GM21381 (cell line): Measurements from ENCODE around the gene VSTM2B.

Experiments used
- ATAC-seq: cut with Tn5 transposase; IDR thresholded peaks from one replicate; pipeline ENCODE4 v1.9.1; 2021; ENCODE audit warnings: mild to moderate bottlenecking, moderate library complexity; ENCODE audit not compliant: unreplicated experiment

The VSTM2B gene

GRCh38 chr19:29563486-29564101 lies 37.8 kb downstream of the VSTM2B start:
- no peak for ATAC-seq

DNA sequence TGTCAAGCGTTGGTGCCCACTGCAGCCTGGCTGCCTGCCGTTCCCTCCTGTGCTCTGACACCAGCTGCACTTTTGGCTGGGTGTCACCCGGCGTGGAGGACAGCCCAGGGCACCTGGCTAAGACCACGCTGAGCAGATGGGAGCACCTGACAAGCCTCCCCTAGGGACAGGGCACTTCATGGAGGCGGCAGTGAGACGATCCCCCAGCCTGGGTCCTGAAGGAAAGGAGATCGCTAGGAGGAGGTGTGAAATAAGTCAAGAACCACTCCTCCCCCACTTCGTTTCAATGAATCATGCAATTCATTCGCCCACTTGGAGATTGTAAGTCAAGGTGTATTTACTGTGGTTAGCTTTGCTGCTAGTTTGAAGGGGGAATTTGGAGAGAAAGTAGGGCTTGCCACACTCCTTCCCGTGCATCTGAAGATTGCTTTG lies 38.8 kb downstream of the VSTM2B start:
- no peak for ATAC-seq

DNA sequence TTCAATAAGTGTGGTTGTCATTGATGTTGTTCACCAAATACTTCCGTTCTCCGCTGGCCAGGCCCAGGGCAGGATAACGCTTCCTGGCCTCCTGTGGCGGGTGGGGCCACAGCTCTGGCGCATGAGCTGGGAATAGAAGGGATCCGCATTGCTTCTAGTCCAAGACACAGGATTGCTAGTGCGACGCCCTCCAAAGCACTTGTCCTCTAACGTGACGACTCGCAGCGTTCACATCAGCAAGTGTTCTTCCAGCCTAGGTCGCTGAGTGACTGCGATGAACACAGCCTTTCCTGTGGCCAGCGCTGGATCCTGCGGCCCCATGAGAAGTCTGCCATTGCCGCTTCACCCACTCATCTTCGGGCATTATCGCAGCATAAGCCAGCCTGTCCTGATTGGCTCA lies 39.4 kb downstream of the VSTM2B start:
- ATAC-seq, result no peak

DNA sequence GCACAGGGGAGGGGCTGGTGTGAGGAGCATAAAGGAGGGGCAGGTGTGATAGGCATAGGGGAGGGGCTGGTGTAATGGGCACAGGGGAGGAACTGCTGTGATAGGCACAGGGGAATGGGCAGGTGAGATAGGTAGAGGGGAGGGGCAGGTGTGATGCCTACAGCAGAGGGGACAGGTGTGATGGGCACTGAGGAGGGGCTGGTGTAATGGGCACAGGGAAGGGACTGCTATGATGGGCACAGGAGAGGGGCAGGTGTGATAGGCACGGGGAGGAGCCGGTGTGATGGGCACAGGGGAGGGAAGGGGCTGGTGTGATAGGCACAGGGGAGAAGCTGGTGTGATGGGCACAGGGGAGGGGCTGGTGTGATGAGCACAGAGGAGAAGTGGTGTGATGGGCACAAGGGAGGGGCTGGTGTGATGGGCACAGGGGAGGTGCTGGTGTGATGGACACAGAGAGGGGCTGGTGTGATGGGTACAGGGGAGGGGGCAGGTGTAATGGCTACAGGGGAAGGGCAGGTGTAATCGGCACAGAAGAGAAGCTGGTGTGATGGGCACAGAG lies 40.8 kb downstream of the VSTM2B start:
- no peak for ATAC-seq

DNA sequence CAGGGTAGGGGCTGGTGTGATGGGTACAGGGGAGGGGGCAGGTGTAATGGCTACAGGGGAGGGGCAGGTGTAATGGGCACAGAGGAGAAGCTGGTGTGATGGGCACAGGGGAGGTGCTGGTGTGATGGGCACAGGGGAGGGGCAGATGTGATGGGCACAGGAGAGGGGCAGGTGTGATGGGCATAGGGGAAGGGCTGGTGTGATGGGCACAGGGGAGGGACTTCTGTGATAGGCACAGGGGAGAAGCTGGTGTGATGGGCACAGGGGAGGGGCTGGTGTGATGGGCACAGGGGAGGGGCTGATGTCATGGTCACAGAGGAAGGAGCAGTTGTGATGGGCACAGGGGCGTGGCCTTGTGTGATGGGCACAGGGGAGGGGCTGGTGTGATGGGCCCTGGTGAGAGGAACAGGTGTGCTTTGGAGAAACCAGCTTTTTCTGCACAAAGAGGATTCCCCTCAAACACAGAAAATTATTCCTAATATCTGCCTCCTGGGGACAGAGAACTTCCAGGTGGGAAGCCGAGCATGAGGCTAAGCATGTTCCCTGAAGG lies 41.6 kb downstream of the VSTM2B start:
- ATAC-seq, result no peak

DNA sequence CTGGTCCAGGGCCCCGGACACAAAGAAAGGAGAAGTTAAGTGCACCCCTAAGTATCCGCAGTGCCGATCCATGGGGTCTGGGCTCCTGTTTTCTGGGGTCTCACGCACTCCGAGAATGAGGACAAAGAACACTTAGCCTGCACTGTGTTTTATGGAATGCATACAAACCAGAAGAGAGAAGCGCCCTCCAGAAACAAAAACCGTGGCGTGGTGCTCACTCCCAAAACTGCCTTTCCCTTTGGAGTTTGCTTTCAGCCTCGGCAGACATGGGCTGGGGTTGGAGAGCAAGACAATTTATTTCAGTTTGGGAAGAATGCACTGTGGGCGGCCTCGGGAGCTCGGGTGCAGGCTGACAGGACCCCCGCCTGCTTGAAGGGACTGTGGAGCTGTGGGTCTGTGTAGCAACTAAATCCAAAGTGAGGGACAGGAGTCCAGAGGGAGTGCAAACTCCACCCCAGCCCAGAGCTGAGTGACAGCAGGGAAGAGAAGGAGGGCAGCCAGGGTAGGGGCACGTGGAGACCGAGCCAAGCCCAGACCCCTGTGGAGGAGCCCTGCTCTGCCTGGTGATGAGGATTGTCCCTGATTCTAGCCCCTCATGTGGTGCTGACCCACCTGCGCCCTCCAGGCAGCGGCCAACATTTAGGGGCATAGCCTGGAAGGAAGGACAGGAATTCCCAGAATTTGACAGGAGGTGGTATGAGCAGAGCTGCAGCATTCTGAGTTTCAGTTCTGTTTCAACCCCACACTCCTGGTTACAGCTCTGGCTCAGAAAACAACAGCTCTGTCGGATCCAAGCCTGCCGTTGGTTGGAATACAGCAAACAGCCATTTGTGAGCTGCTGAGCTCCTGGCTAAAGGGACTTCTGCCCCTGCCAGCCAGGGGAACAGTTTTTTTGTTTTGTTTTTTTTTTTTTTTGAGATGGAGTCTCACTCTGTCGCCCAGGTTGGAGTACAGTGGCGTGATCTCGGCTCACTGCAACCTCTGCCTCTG lies 42.5 kb downstream of the VSTM2B start:
- no peak for ATAC-seq

DNA sequence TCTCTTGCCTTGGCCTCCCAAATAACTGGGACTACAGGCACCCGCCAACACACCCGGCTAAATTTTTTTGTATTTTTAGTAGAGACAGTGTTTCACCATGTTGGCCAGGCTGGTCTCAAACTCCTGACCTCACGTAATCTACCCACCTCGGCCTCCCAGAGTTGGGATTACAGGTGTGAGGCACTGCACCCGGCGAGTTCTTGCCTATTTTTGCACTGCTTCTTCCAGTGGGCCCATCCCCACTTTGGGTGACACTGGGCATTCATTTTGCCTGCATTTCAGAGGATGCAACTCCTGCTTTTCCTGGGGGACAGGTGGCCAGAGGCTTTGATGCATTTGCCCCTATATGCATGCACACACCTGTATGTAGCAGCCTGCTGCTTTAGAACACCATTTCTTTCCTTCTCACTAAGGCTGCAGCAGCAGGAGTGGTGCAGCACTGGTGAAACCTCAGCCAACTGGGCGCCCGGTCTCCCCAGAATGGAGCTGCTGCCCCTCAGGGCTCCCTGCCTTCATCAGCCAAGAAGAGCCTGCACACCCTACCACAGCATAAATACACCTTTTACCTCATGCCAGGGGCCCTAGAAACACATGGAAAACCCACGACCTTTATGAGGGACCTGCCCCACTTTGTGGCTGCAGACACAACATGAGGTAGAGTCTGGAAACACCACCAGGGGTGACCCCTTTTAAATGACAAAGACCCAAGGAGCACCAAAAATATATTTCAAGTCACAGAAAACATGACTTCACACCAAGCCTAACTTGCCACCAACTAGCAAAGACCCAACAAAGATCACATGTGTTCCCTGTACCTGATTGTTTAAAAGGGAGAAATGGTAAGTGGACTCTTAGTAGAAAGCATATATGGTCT lies 43.5 kb downstream of the VSTM2B start:
- no peak for ATAC-seq

DNA sequence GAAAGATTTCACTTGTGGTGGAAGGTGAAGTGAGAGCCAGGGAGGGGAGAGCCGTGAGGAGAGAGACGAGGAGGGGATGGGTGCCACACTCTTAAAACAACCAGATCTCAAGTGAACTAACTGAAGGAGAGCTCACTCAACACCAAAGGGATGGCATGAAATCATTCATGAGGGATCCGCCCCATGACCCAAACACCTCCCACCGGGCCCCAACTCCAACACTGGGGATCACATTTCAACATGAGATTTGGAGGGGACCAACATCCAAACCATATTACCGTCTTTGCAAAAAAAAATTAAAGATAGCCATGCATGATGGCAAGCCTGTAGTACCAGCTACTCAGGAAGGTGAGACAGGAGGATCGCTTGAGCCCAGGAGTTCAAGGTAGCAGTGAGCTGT lies 45.4 kb downstream of the VSTM2B start:
- ATAC-seq, result no peak

GRCh38 chr19:29573486-29573885 lies 47.7 kb downstream of the VSTM2B start:
- no peak for ATAC-seq

GRCh38 chr19:29574510-29574909 lies 48.7 kb downstream of the VSTM2B start:
- no peak for ATAC-seq

DNA sequence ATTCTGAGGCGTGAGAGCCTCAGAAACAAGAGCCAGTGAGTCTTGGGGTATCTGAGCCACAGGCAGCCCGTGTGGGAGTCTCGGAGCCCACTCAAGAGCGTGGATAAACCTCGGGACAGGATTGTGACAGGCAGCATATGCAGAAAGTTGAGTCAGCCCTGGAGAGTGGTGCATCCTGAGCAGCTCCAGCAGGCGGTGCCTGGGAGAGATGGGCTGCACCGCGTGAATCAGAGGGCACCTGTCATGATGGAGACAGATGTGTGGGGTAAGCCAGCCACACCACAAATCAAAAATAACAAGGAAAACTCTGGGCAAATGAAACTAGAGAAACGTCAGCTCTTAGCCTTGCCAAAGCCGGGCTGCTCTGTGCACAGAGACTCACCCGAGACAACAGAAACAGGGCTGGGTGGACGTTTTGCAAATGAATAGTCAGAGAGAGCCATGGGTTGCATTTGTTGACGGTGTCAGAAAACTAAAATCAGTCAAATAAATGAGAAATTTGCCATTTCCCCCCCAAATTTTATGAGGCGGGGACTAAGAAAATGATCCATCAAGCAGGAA lies 50.3 kb downstream of the VSTM2B start:
- no peak for ATAC-seq

DNA sequence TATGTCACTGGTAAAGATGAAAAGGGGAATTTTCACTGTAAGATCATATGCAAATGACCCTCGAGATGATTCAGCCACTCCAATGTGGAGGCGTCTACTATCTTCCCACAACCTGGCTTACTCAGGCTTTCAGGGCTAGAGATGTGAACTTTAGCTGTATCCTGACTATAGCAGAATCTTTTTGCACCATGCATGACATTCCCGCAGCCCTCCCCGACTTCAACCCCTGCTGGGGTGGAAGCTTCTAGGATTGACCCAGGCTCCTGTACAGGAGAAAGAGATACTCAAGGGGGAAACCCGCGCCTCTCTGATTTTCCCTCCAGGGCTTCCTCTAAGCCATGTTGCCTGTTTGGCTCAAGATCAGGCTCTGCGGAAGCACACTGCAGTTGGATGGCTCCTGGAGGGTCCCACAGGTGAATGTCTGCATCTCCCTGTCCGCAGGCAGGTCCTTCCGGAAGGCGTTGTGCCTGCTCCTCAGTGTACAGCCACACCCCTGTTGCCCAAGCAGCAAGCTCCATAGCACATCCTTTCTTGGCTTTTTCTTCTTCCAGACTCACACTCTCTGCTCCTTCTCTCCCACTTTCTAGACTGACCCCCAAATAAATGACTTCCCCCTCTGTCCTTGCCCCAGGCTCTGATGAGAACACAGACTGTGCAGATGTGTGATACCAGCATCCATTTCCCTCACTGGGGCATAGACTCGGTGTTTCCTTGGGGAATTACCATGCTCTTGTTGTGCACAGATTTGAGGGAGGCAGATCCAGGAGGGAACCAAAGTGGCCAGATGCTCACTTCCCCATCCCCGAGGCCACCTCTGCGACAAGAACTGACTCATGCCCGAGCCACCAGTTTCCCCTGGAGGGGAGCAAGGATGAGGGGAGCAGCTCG lies 51.2 kb downstream of the VSTM2B start:
- ATAC-seq, result no peak

- ATAC-seq, result no peak
Measured at GRCh38 chr19:29577649-29577963, 51.8 kb downstream of the VSTM2B start.

DNA sequence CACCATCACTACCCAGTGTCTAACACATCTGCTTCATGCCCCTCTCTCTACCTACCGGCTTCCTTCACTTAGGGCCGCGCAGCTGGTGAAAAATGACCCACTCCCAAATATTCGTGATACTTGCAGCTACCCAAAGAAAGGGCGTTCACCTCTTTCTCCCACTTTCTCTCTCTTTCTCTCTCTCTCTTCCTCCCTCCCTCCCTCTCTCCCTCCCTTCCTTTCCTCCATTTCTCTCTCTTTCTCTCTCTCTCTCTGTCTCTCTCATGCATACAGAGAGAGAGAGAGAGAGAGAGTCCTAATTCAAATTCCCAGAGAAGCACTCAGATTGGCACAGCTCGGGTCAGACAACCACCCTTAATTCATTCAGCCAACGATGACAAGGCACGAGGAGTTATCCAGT lies 52.6 kb downstream of the VSTM2B start:
- no peak for ATAC-seq

DNA sequence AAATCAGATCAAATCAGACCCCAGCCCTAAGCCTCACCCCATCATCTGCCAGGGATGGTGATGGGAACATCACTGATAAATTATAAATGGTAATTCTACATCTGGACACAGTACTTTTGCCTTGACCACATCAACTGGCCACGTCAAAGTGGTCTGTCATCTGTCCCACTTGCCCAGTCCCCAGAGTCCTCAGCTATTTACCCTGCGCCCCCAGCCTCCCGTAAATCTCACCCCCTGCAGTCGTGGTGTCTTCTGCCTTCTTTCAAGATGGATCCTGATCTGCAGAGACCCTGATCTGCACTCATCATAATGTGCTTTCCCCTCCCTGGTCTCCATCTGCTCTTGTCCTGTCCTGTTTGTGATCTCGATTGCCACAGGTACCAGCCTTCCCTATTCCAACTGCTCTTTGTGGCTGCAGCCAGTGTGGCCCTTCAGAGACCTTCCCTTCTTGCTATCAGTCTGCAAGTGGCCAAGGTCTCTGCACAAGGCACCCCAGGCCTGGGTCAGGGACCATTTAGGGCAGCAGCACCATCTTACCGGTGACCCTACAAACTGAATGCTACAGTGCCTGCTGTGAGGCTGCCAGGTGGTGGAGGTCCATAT lies 53.6 kb downstream of the VSTM2B start:
- no peak for ATAC-seq

GRCh38 chr19:29581398-29581797 lies 55.6 kb downstream of the VSTM2B start:
- ATAC-seq, result no peak

- ATAC-seq, result no peak
Measured at GRCh38 chr19:29583196-29583999, 57.6 kb downstream of the VSTM2B start.

GRCh38 chr19:29586401-29586800 lies 60.6 kb downstream of the VSTM2B start:
- no peak for ATAC-seq
